ENCODE measurements around the gene LRRTM2.

GRCh38 chr5:138833080-138833479 lies 42.1 kb downstream of the LRRTM2 start:
- TF ChIP-seq BHLHE40 (IDR thresholded peaks at IDR 0.05; ENCODE audit: borderline replicate concordance) (no peak), CTBP1 (IDR thresholded peaks at IDR 0.05; ENCODE audit: borderline replicate concordance) (no peak), ELF4 (IDR thresholded peaks at IDR 0.05) (no peak), PKNOX1 (IDR thresholded peaks at IDR 0.05) (no peak), SP1 (IDR thresholded peaks at IDR 0.05) (no peak), FOXM1 (IDR thresholded peaks at IDR 0.05; ENCODE audit: borderline replicate concordance) (no peak), NFRKB (IDR thresholded peaks at IDR 0.05) (no peak), TARDBP (IDR thresholded peaks at IDR 0.05) (no peak), HDGF (IDR thresholded peaks at IDR 0.05; ENCODE audit: borderline replicate concordance) (no peak), SUZ12 (IDR thresholded peaks at IDR 0.05) (no peak), LEF1 (IDR thresholded peaks at IDR 0.05; ENCODE audit: borderline replicate concordance) (no peak), ZNF384 (IDR thresholded peaks at IDR 0.05) (no peak)
